Measurements from ENCODE around the gene MALL.

GRCh38 chr2:110106642-110107041 is 9.0 kb downstream of the MALL start:
- no peak for TF ChIP-seq EZH2 (IDR thresholded peaks at IDR 0.05)
- no peak for TF ChIP-seq CTCF (IDR thresholded peaks at IDR 0.05)

Data from neural progenitor cell (in vitro differentiated cells).